GM19455 (cell line): ENCODE results near the gene ENOSF1.

Experiments
- ATAC-seq: cut with Tn5 transposase; IDR thresholded peaks from one replicate; pipeline ENCODE4 v1.9.1; 2021; ENCODE audit not compliant: unreplicated experiment

The ENOSF1 gene

DNA sequence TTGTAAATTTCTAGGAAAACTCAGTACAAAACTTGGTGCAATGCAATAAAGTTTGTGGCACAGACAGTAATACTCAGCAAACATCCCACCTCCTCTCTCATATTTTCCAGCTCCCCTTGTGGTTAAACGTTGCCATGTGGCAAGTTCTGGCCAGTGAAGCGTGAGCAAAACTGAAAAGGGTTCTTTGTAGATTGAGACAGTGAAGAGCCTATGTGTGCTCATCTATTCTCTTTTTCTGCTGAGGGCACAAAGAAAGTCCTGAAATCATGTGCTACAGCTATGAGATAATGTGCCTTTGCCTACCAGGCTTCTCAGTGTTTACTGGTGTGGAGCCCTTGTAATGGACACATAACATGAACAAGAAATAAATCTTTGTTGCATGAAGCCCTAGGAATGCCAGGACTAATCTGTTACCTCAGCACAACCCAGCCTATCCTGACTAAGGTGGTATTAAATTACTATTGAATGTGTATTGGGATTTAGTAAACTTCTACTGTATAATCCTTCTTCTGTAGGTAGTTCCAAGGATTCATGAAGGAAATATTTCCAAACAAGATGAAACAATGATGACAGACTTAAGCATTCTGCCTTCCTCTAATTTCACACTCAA, 67.9 kb downstream of the ENOSF1 start:
- no peak for ATAC-seq

DNA sequence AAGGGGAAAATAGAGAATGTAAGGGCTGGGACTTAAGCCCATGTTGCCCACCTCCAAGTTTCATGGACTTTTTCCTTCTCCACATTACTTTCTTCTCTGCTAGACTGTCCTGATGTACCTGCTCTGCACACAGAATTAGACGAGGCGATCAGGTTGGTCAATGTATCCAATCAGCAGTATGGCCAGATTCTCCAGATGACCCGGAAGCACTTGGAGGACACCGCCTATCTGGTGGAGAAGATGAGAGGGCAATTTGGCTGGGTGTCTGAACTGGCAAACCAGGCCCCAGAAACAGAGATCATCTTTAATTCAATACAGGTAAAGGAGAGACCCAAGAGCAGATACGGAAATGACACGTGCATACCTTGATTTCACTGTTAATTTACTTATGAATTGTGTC, 71.2 kb downstream of the ENOSF1 start:
- no peak for ATAC-seq

- no peak for ATAC-seq
These were observed 77.3 kb downstream of the ENOSF1 start for GRCh38 chr18:635171-635570.

DNA sequence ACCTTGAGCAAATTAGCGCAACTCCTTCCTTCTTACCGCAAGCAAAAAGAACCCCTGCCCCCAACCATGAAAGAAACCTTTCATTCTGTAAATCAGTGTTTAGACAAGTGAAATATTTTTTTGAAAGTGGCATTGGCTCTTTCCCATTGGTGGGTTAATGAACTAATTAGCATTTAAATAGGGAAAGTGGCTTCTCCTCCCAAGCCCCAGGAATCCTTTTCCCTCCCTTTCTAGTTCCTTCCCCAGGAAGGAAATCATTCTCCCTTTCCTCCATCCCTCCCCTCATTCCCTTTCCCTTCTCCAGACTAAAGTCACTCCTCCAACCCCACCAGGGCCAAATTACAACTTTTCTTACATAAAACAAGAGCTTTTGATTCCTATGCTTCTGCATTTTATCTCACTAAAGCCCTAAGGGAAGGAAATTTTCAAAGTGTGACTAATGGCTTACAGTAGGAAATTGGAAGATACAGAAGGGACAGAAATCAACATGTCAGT, 77.8 kb downstream of the ENOSF1 start:
- no peak for ATAC-seq

DNA sequence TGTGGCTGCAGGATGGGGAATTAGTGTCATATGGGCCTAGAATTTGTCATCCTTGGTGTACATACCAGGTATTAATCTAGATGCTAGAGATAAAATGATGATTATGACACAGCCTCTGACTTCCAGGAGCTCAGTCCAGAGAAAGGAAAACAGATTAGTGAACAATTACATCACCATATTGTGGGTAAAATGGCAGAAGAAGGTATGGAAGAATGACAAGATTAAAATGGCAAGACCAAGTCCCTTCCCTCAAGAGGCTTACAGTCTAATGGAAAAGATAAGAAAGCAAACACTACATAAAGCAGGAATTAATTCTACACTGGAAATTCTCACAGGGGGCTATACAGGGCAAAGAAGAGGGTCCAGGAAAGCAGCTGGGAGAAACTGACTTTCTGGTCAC, 80.9 kb downstream of the ENOSF1 start:
- ATAC-seq, result no peak

DNA sequence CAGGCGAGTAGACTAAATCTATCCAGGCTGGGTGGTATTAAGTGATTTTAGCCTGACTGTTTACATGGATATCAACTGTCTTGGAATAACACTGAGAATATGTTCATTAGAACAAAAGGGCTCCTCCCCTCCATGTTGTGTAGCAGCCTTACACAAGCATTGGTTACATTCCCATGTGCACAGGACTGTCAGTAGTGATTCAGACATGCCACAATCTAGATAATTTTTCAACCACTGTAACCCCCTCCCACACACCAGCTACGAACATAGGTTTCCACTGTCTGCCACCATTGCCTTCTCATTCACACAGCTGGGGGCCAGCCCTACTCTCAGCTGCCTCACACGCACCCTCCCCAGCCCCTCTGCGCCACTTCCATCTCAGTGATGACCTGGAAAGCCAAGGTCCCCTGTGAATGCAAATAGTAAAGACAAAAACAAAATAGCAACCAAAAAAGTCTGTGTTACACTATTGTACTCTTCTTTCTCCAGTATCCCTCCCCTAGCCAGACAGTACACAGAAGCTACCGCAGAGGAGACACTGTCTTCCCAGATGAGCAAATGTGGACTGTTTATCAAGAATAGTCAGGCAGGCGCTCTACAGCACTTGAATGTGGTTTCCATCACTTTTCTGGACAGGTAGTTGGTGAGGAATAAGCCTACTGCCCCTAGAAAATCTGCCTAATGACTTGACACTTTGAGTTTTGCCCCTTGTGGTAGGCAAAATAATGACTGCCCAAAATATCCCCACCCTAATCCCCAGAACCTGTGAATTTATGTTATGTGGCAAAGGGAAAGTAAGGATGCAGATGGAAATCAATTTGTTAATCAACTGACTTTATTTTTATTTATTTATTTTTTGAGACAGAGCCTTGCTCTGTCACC, 82.9 kb downstream of the ENOSF1 start:
- no peak for ATAC-seq

GRCh38 chr18:627231-627630, 85.2 kb downstream of the ENOSF1 start:
- no peak for ATAC-seq

DNA sequence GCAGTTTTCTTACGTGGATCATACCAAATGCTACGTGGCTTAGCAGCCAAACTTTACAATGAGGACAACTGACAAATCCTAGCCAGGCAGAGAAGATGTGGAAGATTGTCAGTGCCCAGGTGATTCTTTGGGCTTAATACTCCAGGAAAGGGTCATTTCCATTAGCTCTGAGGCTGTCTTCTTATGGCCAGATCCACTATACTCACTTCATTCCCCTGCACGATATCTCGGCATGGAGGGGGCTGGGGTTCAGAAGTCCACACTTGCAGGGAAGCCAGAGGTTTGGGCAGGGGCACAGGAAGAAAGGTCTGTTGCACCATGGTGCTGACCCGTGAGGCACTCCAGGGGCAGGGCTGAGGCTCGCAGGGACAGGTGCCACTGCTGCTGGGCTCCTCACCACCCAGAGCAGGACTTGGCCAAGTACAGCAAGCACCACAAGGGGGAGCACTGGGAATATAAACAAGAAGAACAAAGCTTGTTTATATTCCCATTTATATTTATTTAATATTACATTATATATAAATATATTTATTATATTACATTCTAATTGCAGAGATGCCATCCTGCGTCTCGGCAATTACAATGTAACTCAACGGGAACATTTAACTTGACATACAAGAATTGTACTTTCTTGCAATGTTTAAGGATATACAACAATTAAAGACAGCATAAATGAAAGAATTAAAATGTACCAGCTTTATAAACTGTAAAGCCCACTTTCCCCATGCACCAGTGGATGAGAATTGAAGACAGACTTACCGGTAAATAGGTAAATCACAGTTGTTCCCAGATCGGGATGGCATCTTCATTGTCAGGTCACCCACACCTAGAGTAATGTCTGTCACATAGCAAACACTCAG, 88.4 kb downstream of the ENOSF1 start:
- ATAC-seq, result no peak

DNA sequence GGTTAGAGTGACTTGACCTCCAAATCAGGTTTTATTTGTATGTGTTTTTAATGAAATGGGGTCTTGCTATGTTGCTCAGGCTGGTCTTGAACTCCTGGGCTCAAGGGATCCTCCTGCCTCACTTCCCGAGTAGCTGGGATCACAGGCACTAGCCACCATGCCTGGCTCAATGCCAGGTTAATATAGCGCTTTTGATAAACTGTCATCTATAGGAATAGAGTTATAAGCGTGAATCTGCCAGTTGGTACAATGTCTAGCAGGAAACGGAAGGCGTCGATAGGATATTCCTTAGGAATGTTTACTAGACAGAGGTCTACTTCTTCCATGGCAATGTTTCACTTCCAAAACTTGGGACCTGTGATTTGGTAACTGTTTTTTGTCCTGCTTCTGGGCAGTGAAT, 90.1 kb downstream of the ENOSF1 start:
- ATAC-seq, result no peak

DNA sequence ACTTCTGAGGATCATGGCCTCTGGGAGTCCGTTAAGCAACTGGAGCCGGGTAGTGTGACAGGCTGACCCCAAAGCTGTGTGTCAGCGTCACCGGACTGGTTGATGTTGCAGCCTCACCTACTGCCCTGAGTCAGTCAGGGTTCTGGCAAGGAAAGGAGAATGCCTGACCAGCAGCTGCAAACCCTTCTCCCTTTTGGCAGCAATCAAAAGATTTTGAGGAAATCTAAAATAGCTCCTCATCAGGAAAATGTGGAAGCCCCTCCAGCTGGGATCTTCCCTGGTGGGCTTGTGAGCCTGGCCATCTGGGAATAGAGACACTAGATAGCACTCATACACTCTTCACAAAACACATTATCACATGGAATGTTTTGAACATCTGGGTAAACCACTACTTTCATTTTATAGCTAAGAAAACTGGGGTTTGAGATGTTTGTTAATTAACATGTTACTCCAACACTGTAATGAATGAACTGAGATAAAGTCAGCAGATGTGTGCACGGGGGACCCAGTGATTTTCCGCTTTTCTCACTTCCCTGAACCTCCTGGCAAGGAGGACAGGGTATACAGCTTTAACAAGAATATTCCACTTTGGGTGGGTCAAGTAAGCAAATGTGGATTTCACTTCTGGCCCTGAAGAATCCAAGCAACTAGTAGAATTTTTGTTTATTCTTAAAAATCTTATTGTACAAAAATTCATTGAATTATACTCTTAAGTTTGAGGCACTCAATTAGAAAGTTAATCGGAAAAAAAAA, 91.0 kb downstream of the ENOSF1 start:
- no peak for ATAC-seq
